Hematopoietic multipotent progenitor cell treated with erythropoietin and hydrocortisone succinate and interleukin-3 and kit ligand, for 15 days (in vitro differentiated cells): ENCODE results near the gene POLR2C.
"Not testable (repeated sequence)": the region's sequence is repeated elsewhere in the genome, so short reads cannot be mapped to it uniquely, and the experiment has no call there.

Source experiments
- DNase-seq: peaks from one replicate; pipeline ENCODE4 v3.0.0-alpha.2; 2015; ENCODE audit warnings: low spot score

Gene POLR2C

DNA sequence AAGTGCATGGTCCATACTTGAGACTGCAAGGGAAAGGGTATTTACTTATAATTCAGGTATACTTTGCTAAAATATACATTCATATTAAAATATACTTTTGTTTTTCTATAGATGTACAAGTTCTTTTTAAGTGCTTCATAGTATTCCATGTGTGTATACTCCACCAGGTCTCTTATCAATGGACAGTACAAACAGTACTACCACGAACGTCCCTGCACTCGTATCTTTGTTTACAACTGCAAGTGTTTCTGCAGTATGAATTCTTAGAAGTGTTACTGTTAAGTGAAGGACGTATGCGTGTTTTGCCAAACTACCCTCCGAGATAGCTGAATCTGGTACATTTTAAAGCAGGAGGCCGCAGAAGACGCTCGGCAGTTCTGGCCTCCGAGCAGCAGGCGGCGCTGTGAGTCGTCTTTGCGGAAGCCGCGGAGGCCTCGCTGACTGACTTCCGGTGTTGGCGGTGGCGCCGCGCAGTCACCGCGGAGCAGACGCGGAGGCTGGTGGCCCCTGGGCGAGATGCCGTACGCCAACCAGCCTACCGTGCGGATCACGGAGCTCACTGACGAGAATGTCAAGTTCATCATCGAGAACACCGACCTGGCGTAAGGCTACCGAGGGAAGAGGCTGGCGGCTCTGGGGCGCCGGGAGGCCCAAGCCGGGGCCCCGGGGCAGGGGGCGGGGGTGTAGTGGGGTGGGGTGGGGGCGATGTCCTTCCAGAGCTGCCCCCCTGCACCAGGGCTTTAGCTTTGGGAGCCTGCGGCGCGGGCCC is at the start of gene POLR2C:
TSS of gene POLR2C (plus strand) at position 471 of the 769 bp plus-strand sequence. CDS start at position 517, 46 bp downstream.
- peak; percentile 91 for DNase-seq

GRCh38 chr16:57413301-57413730 is 49.2 kb upstream of the POLR2C start:
- no peak for DNase-seq

- no peak for DNase-seq
These were observed 48.7 kb upstream of the POLR2C start for GRCh38 chr16:57413733-57414132.

GRCh38 chr16:57416084-57416483 is 46.4 kb upstream of the POLR2C start:
- no peak for DNase-seq

- DNase-seq = no peak
These were observed 43.0 kb upstream of the POLR2C start for GRCh38 chr16:57419506-57419905.

GRCh38 chr16:57422026-57422944 is 40.2 kb upstream of the POLR2C start:
- DNase-seq = peak; percentile 23

DNA sequence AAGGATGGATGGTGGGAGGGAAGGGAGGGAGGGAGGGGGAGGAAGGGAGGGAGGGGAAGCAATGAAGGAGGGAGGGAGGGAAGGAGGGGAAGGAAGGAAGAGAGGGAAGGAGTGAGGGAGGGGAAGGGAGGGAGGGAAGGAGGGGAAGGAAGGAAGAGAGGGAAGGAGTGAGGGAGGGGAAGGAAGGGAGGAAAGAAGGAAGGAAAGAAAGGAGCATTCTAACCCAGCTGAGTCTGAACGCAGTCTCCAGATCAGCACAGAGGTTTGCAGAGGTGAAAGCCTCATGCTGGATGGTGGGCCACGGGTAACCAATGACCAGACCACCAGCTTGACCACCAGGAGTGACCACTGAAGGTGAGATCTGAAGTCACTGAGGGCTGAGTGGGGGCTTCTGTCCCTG is 39.3 kb upstream of the POLR2C start:
- no peak for DNase-seq

DNA sequence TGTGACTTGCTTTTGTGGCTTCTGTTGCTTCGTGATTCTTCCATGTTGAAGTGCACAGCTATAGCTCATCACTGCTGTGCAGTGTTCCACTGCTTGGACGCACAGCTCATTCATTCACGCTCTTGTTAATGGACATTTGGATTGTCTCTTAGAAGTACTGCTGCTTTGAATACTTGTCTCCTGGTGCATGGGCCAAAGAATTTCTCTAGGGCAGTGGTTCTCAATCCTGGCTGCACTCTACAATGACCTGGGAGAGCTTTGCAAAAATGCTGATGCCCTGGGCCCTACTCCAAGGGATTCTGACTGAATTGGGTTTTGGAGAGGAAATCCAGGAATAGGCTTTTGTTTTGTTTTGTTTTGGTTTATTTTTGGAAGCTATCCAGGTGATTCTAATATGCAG is 37.9 kb upstream of the POLR2C start:
- no peak for DNase-seq

GRCh38 chr16:57426356-57426755 is 36.1 kb upstream of the POLR2C start:
- DNase-seq = no peak

DNA sequence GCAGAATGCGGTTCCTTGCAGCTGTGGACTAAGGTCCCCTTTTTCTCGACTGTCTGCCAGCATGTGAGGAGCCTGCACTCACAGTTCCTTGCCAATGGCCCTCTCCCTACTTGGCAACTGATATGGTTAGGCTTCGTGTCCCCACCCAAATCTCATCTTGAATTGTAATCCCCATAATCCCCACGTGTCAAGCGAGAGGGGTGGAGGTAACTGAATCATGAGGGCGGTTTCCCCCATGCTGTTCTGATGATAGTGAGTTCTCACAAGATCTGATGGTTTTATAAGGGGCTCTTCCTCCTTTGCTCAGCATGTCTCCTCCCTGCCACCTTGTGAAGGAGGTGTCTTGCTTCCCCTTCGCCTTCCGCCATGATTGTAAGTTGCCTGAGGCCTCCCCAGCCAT is 35.2 kb upstream of the POLR2C start:
- DNase-seq = no peak

DNA sequence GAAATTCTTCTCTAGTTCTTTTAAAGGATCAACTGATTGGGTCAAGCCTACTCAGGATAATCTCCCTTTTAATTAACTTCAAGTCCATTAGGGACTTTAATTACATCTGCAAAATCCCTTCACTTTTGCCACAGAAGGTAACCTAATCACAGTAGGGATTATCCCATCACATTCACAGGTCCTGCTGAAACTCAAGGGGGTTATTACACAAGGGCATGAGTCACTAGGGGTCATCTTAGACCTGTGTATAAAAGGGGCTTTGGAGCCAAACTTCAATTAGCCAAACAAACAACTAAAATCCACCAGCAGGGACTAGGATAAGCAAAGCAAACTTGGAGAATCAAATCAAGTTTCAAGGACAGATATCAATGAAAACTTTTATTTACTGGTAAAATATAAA is 34.7 kb upstream of the POLR2C start:
- no peak for DNase-seq

DNA sequence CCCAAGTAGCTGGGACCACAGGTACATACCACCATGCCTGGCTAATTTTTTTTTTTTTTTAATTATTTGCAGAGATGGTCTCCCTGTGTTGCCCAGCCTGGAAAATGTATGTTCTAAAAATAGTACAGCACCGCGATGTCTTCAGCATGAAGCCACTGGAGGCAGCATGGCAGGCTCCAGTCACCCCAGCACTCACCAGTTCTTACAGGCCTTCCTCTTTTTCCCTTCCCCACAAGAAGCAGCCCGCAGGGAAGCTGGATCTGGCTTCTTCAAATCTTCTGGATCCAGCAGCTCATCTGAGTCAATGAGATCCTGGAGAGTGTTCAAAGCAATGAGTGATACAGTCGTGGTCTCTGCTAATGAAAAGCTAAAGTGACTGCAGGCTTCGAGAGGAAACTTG is 31.5 kb upstream of the POLR2C start:
- no peak for DNase-seq

GRCh38 chr16:57432505-57432904 is 30.0 kb upstream of the POLR2C start:
- DNase-seq = no peak

GRCh38 chr16:57432989-57433388 is 29.5 kb upstream of the POLR2C start:
- DNase-seq = no peak

- no peak for DNase-seq
These were observed 28.5 kb upstream of the POLR2C start for GRCh38 chr16:57434003-57434402.

DNA sequence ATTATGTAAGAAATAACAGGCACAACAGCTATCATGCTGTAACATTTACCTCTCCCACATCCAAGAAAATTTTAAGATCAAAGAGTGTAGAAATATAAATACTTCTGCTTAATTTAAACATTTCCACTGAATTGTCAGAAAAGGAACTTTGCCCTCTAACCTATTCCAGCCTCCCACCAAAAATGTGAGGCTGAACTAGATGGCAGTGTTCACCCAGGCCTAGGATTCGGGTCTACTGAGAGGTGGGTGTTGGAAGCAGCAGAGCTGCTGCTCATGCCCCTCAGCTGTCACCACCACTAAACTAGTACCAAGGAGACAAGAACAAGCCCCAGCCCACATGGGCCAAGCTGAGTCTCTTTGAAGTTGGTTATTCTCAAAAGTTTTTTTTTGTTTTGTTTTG is 26.6 kb upstream of the POLR2C start:
- DNase-seq = no peak

DNA sequence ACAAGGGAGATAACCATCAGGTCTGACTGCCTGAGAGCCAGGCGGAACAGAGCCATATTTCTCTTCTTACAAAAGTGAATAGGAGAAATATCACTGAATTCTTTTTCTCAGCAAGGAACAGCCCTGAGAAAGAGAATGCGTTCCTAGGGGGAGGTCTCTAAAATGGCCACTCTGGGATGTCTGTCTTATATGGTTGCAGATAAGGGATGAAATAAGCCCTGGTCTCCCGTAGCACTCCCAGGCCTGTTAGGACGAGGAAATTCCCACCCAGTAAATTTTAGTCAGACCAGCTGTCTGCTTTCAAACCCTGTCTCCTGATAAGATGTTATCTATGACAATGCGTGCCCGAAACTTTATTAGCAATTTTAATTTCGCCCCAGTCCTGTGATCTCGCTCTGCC is 22.5 kb upstream of the POLR2C start:
- not testable (repeated sequence) for DNase-seq

DNA sequence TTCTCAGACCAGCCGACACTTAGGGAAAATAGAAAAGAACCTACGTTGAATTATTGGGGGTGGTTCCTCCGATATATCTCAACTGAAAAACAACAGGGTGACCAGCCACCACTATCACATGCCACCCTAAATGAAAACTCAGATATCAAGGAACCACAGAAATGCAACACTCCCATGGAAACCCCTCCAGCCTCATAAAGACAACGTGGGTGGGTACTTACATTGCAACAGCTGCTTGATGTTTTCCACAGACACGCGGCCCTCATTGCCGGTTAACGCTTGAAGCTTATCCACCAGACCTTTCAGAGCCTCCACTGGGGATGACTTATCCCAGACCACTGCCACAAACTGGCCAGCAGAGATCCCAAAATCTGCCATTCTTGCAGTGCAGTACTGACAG is 21.9 kb upstream of the POLR2C start:
- not testable (repeated sequence) for DNase-seq

GRCh38 chr16:57444711-57445110 is 17.8 kb upstream of the POLR2C start:
- no peak for DNase-seq

DNA sequence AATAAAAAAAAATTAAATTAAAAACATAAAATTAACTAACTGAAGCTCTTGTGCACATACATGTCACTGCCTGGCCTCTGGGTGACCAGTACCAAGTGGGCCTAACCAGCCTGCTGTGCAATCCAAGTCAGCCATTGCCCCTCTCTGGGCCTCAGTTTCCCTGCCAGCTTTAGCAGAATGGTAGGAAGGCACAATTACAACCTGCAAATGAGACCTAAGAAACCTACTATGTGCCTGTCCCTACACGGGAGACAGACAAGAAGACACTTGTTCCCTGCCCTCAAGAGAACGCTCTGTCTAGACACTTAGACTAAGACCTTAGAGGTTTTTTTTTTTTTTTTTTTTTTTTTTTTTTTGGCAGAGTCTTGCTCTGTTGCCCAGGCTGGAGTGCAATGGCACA is 17.0 kb upstream of the POLR2C start:
- DNase-seq = no peak

DNA sequence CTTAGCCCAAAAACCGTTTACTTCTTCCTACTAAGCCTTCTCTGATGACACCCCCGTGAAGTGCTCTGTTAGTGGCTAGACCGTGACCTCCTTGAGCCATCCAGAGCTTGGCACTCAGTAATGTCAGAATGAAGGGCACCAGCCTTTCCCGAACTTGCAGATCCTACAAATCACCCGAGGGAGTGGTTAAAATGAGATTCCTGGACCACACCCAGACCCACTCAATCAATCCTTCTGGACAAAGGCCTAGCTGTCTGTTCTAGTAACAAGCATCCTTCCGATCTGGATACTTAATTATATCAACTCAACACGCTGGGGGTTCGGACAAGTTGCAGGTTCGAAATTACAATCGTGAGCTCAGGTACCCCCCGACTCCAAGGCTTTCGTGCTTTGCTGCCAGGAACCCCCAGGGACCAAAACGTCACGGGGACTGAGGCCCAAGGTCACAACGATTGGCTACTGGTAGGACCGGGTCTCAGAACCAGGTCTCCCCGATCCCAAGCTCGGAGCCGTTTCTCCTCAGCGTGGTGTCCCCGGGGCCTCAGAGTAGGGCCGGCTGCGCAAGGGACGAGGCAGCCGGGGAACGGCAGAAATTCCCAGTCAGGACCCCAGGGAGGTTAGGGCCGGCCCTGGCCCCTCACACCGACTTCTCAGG is 15.8 kb upstream of the POLR2C start:
- peak; percentile 23 for DNase-seq

DNA sequence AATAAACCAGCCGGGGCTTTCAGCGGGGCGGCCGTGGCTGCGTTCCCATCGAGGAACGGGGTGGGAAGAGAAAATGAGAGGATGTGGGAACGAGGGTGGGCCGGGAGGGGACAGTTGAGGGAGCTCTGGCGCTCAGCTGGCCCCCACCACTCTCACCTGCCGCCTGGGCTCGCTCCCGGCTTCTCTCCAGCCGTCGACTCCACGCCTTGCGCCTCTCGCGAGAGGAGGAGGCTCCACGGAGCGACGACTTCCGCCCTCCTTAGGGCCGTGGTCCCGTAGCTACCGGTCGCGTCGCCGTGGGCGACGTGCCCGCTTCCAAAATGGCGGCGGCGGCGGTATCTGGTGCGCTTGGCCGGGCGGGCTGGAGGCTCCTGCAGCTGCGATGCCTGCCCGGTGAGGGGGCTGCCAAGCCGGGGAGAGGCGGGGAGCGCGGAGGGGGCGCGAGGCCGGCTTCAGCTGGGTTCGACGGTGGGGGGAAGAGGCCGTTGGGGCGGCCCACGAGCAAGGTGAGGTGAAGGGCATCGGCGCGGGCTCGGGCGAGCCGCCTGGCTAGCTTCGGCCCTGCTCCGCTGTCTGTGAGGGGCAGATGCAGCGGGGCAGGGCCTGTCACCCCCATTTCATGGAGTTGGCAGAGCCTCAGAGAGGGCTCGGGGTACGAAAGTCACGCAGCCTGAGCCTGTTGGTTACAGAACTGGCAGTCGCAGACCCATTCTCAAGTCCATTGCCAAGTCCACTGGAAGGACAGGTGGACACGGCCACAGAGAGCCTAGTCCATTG is 15.1 kb upstream of the POLR2C start, which contains the start of the genes CIAPIN1 and COQ9:
TSS of gene CIAPIN1 (minus strand) at position 200 of the 777 bp plus-strand sequence. CDS start 6,457 bp downstream, outside the sequence.
TSS of gene COQ9 (plus strand) at position 294 of the 777 bp plus-strand sequence. CDS start at position 321, 27 bp downstream.
- DNase-seq = peak; percentile 94
